ENCODE data around the gene MFSD11.

- TF ChIP-seq CTCF (IDR thresholded peaks at IDR 0.05), result no peak
- TF ChIP-seq POLR2A (IDR thresholded peaks at IDR 0.05), result no peak
- TF ChIP-seq POLR2AphosphoS5 (IDR thresholded peaks at IDR 0.05), result no peak
Observed at GRCh38 chr17:76792348-76792747, 54.4 kb downstream of the MFSD11 start.
